ENCODE measurements around the gene HPSE.

HPSE gene

DNA sequence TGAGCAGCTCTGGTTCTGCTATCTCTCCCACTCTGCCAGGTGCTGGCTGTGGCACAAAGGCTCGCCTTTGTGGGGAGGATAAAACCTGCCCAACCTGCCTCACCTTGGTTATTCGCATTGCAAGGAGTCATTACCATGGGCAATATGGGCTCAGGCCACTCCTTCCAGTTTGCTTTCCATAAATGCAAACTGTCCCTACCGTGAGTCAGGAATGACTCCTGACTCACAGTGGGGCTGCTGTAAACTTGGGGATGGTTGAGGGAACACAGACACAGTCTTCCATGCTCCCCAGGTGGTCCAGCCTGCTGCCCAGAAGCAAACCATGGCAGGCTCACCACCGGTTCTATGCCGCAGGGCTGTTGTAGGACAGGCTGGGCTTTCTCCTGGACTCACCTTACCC is 86.2 kb downstream of the HPSE start:
- no peak overlapping the region for H3K4me3 ChIP-seq (ENCODE audit: low read depth, low read length)
- TF ChIP-seq, protein P1, sequence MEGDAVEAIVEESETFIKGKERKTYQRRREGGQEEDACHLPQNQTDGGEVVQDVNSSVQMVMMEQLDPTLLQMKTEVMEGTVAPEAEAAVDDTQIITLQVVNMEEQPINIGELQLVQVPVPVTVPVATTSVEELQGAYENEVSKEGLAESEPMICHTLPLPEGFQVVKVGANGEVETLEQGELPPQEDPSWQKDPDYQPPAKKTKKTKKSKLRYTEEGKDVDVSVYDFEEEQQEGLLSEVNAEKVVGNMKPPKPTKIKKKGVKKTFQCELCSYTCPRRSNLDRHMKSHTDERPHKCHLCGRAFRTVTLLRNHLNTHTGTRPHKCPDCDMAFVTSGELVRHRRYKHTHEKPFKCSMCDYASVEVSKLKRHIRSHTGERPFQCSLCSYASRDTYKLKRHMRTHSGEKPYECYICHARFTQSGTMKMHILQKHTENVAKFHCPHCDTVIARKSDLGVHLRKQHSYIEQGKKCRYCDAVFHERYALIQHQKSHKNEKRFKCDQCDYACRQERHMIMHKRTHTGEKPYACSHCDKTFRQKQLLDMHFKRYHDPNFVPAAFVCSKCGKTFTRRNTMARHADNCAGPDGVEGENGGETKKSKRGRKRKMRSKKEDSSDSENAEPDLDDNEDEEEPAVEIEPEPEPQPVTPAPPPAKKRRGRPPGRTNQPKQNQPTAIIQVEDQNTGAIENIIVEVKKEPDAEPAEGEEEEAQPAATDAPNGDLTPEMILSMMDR (IDR thresholded peaks at IDR 0.05; ENCODE audit: borderline replicate concordance, insufficient read depth, low read depth, low read length): no peak

DNA sequence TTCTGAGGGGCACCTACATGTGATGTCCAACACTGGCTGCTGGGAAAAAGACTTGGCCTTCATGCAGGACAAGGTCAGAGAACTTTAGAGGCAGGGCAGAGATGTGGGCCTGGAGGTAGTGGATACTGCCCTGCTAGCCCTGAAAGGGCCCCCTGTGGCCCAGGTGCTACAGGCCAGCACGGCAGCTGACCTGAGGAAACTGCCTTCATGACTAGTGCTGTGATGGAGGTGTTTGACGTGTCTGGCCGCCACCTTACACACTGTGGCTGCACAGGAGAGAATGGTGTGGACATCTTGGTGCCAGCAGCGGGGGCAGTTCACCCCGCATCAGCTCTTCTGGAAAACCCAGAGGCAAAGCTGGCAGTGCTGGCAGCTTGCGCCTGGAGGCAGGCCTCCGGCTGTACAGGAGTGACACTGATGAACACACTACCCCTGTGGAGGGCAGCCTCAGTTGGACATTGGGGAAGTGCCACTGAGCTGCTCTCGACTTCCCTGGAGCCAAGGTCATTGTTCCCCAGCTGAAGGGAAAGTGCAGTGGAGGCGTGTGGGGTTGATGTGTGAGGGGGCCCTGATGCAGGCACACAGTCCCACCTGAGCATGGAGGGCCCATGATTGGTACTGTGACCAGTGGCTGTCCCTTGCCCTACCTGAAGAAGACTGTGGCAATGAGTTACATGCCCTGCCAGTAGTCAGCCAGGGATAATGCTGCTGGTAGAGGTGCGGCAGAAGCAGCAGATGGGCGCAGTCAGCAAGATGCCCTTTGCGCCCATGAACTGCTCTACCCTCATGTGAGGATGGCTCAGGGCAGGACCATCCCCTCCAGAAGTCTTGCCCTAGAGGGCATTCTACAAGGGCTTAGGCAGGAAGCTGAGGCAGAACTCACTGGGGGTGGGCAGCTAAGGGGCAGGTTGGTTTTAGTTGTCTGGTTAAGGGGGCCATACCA is 87.0 kb downstream of the HPSE start:
- no peak overlapping the region for H3K4me3 ChIP-seq (ENCODE audit: low read depth, low read length)
- TF ChIP-seq, protein P1 (IDR thresholded peaks at IDR 0.05; ENCODE audit: borderline replicate concordance, insufficient read depth, low read depth, low read length): no peak
